ENCODE measurements around the gene MAEL.

Gene MAEL

GRCh38 chr1:167057241-167057688, 68.2 kb downstream of the MAEL start:
- peak; percentile 59 for TF ChIP-seq CTCF (IDR thresholded peaks at IDR 0.05; ENCODE audit: extremely low read depth, missing control alignments)
- DNase-seq (ENCODE audit: low spot score) = peak; percentile 45

GRCh38 chr1:167059045-167059808, 70.1 kb downstream of the MAEL start:
- TF ChIP-seq CTCF (IDR thresholded peaks at IDR 0.05; ENCODE audit: extremely low read depth, missing control alignments) = peak; percentile 91
- DNase-seq (ENCODE audit: low spot score) = peak; percentile 68

- DNase-seq (ENCODE audit: low spot score) = no peak
- no peak for TF ChIP-seq CTCF (IDR thresholded peaks at IDR 0.05; ENCODE audit: extremely low read depth, missing control alignments)
These were observed 70.7 kb downstream of the MAEL start for GRCh38 chr1:167059809-167060107.

GRCh38 chr1:167060141-167061072, 71.3 kb downstream of the MAEL start:
- DNase-seq (ENCODE audit: low spot score) = no peak
- TF ChIP-seq CTCF (IDR thresholded peaks at IDR 0.05; ENCODE audit: extremely low read depth, missing control alignments) = no peak

- no peak for TF ChIP-seq CTCF (IDR thresholded peaks at IDR 0.05; ENCODE audit: extremely low read depth, missing control alignments)
- no peak for DNase-seq (ENCODE audit: low spot score)
These were observed 72.0 kb downstream of the MAEL start for GRCh38 chr1:167061073-167061464.

GRCh38 chr1:167064621-167065020, 75.5 kb downstream of the MAEL start:
- DNase-seq (ENCODE audit: low spot score) = no peak
- no peak for TF ChIP-seq CTCF (IDR thresholded peaks at IDR 0.05; ENCODE audit: extremely low read depth, missing control alignments)

- TF ChIP-seq CTCF (IDR thresholded peaks at IDR 0.05; ENCODE audit: extremely low read depth, missing control alignments) = no peak
- DNase-seq (ENCODE audit: low spot score) = no peak
These were observed 76.4 kb downstream of the MAEL start for GRCh38 chr1:167065471-167065870.
